HG03060 (cell line): ENCODE measurements around the gene MORN5.
"Not testable (repeated sequence)": the region's sequence is repeated elsewhere in the genome, so short reads cannot be mapped to it uniquely, and the experiment has no call there.

ENCODE experiments used
- ATAC-seq: cut with Tn5 transposase; IDR thresholded peaks from one replicate; pipeline ENCODE4 v1.9.1; 2021; ENCODE audit warnings: low read depth, moderate number of reproducible peaks; ENCODE audit not compliant: unreplicated experiment

MORN5 gene

DNA sequence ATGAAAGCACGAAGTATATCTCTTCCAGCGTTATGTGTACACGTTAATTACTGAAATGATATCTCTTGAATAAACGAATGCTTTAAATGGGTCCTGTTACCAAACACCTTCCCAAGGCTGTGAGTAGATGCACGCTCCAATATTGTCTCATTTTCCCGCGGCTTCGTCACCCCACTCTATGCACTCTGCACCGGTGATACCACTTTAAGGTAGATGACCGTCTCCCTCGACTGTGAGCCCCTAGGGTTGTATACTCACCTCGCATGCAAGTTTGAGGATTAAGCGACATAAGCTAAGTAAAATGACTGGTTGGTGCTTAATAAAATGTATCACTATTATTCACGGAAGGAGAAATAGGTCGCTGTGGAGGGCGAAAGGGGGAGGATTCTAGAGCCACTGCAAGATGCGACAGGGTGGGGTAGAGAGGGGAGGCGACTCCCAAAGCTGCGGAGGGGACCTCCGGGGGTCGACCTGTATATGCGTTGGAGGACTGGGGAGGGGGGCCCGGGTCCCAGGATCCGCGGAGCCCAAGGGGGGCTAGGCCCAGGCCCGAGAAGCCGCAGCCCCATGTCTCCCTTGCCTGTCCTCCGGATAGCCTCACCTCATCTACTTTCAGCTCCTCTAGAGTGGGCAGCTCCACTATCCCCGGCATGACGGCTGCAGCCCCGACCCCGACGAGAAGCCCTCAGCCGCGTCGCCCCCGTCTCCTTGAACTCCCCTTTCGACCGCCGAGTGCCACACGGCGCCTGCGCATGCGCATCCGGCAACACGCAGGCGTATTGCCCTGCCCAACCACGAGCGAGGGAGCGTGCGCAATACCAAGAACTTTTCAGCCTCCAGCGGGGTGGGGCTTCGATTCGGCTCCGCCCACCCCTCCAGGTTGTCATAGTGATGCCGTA lies at the start of gene MORN5, which contains the start of gene NDUFA8:
MORN5 (plus strand) TSS at position 883 of the 899 bp plus-strand sequence. CDS start 65 bp downstream, outside the sequence.
NDUFA8 (minus strand) TSS at position 754 of the 899 bp plus-strand sequence; CDS start at position 652, 102 bp downstream.
- peak; percentile 91 for ATAC-seq

- no peak for ATAC-seq
Measured at GRCh38 chr9:122110100-122110833, 49.4 kb upstream of the MORN5 start.

DNA sequence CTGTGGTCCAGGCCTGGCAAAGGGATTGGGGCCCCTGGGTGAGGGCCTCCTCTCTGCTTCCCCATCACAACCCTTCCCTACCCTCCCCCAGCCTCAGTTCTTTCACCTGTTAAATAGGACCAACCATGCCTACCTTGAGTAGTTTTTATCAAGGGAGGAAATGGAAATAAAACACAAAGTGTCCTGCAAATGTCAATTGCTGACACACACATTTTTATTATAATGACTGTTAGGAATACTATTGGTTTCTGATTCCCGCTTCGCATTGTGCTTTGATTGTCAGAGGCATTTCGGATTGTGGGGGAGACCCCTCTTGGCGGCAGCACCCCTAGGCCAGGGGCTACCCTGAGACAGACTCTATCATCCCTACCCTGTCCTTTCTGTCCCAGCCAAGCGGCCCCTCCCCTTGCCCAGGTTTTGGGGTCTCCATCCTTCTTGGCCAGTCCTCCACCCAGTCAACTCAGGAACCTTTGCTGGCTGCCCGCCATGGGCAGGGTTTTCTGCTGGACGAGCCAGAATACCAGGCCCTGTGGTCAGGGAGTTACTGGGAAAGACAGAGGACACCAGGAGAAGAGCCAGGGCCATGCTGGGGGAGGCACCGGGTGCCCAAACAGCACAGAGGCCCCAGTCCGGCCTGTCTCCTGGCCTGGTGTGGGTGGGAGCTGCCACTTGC lies 48.2 kb upstream of the MORN5 start:
- ATAC-seq: no peak

DNA sequence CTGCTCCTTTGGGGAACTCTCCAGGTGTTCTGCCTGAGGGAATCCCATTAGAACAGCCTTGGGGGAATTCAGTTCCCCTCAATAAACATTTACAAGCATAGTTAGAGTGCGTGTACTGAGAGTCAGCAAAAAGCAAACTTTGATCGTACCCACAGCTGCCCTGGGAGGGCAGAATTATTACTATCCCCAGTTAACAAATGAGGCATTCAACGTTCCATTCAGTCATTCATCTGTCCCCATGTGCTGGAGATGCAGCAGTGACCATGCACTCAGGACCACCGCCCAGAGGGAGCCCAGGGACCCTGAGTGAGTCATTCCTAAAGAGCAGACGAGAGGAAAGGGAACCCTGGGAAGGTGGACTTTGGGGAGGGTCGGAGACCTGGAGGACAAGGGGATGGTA lies 47.5 kb upstream of the MORN5 start:
- ATAC-seq: no peak

- ATAC-seq: no peak
Measured at GRCh38 chr9:122113574-122113973, 46.1 kb upstream of the MORN5 start.

DNA sequence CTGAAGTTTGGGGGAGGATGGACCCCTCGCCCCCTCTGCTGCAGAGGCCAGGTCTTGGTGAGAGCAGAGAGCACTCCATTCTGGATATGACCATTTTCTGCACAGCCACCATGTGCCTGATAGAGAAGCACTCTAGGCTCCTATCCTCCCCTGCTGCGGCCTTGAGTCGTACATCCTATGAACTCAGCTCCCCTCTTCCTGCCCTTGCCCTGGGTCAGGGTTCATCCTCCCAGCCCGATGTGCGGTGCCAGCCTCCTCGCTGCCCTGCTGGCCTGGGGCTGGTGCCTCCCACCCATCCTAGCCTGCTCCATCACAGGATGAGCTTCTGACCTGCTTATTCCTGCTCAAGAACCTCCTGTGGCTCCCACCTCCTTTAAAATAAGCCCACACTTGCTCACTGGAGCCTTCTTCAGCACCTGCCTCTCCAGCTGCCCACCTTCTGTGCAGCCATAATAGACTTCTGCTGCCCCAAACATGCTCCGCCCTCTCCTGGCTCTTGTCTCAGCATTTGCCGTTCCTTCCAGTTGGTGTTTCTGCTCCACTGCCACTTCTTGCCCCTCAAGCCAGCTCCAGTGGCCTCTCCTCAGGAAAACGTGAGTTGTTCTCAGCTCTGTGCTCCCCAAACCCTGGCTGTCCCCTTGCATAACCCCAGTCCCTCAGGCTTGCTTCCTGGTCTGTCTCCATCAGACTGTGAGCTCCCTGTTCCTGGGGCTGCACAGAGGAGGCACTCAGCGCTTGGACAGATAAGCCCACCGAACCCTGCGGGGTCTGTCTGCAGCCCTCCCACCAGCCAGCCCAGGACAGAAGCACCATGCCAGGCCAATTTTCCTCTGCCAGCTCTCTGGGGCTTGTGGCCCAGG lies 44.3 kb upstream of the MORN5 start:
- no peak for ATAC-seq

- ATAC-seq: no peak
Measured at GRCh38 chr9:122116040-122116439, 43.7 kb upstream of the MORN5 start.

DNA sequence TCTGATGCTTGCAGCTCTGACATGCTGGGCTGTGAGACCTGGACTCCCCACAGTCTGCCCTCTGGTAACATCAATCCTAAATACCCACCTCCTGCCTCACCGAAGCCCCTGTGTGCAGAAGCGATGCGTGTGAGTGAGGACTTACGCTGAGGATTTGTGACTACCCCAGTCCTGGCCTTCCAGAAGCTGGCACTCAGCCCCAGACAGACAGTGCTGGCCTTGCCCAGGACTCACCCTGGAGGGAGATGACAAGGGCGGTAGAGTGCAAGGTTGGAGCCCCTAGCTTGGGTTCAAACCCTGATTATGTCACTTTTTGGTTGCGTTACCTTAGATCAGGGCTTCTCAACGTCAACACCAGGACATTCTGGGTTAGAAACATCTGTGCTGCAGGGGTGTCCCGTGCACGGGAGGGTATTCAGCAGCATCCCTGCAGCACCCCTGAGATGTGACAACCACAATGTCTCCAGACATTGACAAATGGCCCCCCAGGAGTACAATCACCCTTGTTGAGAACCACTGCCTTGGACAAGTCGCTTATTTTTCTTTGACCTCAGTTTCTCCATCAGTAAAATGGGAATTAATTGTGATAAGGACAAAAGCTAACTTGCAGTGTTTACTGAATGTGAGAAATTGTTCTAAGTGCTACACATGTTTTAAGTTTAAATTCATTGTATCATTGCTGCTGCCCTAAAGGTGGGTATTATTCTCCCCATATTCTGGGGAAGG lies 43.1 kb upstream of the MORN5 start:
- no peak for ATAC-seq

- not testable (repeated sequence) for ATAC-seq
Measured at GRCh38 chr9:122117241-122117640, 42.5 kb upstream of the MORN5 start.

DNA sequence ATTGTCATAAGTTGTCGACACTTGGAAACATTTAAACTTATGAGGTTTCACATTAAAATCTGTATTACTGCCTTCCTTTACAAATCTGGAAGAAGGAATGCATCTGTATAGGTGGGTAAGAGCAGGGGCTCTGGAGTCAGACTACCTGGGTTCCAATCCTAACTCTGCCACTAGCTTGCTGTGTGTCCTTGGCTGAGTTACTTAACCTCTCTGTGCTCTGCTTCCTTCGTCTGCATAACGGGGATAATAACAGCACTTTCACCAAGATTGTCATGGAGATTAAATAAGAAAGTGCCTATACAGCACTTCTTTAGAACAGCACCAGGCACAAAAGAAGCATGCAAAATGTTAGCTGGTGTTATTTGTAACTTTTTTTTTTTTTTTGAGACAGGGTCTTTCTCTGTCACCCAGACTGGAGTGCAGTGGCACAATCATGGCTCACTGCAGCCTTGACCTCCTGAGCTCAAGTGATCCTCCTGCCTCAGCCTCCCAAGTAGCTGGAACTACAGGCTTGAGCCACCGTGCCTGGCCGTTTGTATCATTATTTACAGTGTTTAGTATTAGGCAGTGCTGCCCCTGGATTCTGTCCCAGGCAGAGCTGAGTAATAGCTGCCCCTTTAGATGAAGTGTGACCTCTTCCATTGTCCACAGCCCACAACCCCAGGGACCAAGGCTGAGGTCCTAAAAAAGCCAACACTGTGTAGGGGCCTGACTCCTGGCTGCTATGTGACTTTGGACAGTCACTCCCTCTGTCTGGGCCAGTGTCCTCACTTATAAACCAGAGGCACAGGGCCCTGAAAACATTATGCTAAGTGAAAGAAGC lies 41.2 kb upstream of the MORN5 start:
- no peak for ATAC-seq

DNA sequence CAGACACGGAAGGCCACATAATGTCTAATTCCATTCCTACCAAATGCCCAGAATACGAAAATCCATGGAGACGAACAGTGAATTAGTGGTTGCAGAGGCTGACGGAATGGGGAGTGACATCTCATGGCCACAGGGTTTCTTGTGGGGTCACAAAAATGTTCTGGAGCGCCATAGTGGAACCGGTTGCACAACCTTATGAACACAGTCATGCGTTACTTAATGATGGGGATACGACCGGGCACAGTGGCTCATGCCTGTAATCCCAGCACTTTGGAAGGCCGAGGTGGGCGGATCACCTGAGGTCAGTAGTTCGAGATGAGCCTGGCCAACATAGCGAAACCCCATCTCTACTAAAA lies 40.6 kb upstream of the MORN5 start:
- no peak for ATAC-seq

DNA sequence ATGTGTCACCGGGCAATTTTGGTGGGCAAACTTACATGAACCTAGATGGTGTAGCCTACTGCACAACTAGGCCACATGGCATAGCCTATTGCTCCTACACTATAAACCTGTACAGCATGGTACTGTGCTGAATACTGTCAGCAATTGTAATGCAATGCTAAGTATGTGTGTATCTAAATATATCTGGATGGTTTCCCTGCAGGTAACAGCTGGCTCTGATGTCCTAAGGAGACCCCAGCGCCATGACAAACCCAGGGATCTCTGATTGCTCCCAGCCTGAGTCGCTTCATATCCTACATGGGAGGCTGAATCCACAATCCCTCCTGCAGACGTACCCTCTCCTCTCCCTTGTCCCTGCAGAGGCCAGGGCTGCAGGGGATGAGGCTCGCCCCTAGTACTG lies 40.0 kb upstream of the MORN5 start:
- no peak for ATAC-seq

GRCh38 chr9:122120316-122121071 lies 39.2 kb upstream of the MORN5 start:
- ATAC-seq: no peak

DNA sequence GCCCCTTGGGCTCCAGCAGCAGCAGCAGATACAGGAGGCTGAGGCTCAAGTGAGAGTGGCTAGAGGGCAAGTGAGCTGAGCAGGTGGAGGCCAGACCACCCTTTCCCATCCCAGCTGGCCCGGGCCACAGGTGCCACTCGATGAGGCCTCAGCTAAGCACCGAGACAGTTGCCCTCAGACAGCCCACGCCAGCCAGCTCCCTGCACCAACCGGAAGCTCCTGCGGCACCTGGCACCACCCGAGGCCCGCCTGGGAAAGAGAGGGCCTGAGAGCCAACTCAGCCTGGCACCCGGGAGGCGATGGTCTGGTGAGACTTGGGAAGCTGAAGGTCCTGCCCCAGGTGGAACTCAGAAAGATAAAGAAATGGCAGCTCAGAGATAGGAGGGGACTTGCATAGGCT lies 38.3 kb upstream of the MORN5 start:
- no peak for ATAC-seq

DNA sequence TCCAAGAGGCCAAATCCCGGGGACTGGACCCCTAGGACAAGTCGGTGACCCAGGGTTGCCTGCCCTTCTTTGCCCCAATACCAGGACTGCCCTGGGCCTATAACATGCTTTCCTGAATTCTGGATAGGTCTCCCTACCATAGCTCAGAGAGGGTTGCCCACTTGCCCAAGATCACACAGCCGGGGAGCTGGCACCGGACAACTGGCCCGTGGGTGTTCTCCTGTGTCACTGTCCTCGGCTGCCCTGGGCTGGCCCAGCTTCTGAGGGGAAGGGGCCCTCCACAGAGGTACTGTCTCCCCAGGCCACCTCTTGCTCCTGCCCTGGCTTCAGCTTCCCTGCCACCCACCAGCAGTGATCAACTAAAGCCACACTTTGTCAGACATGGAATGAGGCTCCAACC lies 37.8 kb upstream of the MORN5 start:
- no peak for ATAC-seq

GRCh38 chr9:122122468-122122867 lies 37.2 kb upstream of the MORN5 start:
- no peak for ATAC-seq

- no peak for ATAC-seq
Measured at GRCh38 chr9:122122903-122123632, 36.6 kb upstream of the MORN5 start.
